HL-60/S4 treated with retinoic acid at 250 ng/mL for 4 days and 3 days (cell line): ENCODE data around the gene P2RX1.

ENCODE experiments used
- in situ Hi-C: fragments of 300-500 bp; cut with MboI; formaldehyde crosslinking; loops from 2 replicates; pipeline ENCODE4 v1.7.0; 2022; ENCODE audit warnings: low sequenced_read_pairs

The P2RX1 gene

GRCh38 chr17:3925684-3926485, 9.6 kb upstream of the P2RX1 start:
- in situ Hi-C loops, result no loop called here

DNA sequence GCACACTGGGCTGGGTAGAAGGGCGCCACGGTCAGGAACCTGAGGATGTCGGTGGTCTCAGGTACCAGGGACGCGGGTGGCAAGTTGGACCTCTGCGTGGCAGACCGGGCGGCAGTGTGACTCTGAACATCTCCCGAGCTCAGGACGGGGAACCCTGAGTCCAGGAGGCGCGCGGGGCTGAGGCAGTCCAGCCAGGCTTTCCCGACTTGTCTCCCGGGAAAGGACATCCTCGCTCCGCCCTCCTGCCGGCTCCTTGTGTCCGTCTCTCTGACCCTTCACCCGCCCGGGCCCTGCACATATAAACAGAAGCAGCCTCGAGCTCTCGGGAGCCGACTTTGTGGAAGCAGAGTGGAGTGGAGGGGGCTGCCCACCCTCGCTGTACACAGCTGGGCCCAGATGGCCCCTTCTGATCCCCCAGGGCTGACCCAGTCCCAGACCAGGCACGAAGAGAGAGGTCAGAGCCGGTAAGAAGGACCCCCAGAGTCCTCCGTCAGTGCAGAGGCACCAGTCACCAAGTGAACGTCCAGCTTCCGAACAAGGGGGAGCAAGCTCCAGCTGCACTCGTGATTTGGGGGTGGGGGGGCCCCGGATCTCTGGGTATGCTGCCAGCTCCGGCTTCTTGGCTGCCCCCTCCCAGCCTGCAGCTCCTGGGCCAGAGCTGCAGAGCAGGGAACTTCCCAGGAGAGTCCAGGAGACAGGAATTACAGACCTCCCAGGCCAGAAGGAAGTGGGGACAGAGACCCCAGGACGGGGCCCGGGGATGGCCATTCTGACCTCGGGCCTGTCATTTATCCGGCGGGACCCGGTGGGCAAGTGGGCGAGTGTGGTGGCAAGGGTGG, 8.5 kb upstream of the P2RX1 start:
- in situ Hi-C loops, result no loop called here

DNA sequence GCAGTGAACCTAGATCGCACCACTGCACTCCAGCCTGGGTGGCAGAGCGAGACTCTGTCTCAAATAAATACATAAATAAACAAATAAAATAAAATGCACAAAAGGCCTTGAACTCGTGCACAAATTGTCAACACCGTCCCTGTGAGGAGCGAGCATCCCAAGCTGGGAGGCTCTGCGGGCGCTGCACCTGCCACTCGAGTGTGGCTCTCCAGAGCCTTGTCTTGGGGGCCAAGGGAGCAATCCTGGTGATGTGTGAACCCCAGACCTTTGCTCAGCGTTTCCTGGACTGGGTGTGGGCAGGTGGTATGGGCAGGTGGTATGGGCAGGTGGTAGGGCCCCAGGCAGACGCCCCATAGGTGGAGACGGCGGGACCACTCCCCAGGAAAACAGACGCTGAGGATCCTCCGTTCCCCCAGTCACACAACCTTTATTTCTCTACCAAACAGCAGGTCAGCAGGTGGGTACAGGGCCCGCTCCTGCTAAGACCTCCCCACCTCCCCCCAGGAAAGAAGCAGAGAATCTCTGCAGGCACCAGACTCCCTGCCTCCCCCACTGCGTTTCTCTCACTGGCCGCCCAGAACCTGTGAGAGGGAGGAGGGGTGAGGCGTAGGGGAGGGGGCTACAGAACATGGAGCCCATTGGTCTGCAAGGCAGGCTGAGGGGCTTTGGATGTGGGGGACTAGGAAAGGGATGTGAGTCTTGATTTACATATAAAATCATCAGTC, 7.4 kb upstream of the P2RX1 start:
- in situ Hi-C loops, result no loop called here

GRCh38 chr17:3922765-3923164, 6.5 kb upstream of the P2RX1 start:
- in situ Hi-C loops, result no loop called here

- in situ Hi-C loops, result no loop called here
These were observed 5.4 kb upstream of the P2RX1 start for GRCh38 chr17:3921502-3922319.

DNA sequence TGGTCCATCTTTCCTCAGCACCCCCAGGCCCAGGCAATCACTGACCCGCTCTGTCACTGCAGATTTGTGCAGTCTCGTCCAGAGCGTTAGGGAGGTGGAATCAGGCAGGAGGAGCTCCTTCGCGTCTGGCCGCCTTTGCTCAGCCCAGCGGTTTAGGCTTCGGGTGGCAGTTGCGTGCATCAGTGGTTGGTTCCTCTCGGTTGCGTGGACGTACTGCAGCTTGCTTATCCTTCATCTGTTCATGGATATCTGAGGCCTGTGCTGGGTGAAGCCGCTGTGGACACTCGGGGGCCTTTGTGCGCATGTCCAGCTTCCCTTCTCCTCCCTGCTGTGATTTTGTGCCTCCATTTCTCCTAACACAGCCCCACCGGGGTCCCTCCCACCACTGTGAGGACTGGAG, 4.7 kb upstream of the P2RX1 start:
- in situ Hi-C loops, result no loop called here

DNA sequence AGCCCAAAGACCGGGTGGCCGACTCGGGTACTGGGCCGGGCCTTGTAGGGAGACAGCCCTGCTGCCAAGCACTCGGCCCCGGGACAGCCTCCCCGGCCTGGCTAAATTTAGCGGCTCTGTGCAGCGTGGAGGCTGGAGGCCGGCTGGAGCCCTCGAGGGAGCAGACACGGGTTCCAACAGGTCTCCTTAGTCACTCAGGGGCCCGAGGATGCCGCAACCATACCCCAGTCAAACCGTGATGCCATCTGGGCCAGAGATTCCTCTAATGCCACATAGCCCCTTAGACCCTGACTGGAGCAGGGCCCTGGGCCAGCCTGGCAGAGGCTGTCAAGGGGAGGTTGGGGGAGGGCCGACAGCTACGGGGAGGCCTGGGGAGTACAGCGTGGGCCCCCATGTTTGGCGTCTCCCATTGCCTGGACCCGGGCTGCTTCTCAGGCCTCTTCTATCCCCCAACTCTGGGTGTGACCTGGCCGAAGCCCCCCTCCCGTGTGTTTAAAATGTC, 2.9 kb upstream of the P2RX1 start:
- in situ Hi-C loops, result no loop called here

GRCh38 chr17:3918372-3919122, 2.3 kb upstream of the P2RX1 start:
- in situ Hi-C loops, result no loop called here

GRCh38 chr17:3917391-3917931, 1.2 kb upstream of the P2RX1 start:
- in situ Hi-C loops, result no loop called here

DNA sequence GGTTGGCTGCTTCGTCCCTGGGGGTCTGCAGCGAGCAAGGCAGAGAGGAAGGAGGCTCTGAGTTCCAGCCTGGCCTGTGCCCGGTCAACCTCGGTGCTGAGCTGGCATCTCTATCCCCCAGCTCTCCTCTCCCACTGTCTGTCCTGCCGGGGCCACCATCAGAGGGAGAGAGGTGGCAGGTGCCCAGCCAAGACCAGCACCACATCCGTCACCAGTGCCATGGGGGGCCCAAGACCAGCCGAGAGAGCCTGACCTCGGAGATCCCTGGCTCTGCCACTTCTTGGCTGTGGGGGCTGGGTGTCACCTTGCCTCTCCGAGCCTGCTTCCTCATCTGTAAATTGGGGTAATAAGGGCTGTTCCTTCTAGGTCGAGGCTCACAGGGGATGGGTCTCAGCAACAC, 560 bp upstream of the P2RX1 start:
- in situ Hi-C loops, result no loop called here

DNA sequence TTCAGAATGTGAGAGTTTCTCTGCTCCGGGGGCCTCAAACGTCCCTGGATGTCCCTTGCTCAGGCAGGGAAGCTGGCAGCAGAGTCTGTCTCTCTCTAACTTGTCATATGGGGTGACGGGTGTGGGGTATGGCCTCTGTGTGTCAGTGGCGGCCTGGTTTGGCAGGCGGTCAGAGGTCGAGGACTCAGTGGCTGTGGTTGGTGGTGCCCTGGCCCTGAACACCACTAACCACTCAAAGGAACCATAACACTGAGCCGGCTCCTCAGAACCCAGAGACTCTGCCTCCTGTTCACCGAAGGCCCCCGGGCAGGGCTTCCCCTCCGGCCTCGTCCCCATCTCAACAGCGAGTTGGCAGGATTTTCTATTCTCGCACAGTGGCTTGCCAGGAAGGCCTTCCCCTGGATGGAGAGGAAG, 677 bp downstream of the P2RX1 start:
- in situ Hi-C loops, result no loop called here

DNA sequence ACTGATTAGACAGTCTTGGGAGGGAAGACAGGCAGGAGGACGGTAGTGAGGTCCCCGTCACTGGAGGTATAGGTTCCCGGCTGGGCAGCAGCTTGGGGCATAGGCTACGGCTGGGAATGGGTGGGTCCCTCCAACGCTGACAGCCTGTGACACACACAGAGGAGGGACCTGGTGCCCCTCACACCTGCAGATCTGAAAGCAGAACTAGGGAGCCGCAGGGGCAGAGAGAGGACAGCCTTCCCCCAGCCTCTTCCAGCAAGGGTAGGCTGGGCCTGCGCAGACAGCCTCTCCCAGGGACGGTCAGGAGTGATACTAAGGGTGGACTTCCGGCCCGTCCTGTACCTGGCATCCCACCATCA, 2.0 kb downstream of the P2RX1 start:
- in situ Hi-C loops, result no loop called here

- in situ Hi-C loops, result no loop called here
These were observed 2.5 kb downstream of the P2RX1 start for GRCh38 chr17:3913531-3914311.

DNA sequence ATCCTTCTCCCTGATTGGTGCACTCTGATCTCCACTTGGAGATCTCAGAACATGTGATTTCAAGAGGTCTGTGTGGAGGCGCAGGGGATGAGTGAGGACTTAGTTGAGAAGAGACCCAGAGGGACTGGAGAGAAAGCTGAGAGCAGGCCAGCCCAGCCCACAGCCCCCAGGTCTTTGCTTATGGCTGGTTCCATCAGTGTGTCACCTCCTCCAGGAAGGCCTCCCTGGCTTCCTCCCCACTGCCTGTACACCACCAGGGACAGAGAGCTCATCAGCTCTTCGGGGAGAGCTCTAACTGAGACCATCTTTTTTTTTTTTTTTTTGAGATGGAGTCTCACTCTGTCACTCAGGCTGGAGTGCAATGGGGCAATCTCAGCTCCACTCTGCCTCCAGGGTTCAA, 3.4 kb downstream of the P2RX1 start:
- in situ Hi-C loops, result no loop called here

GRCh38 chr17:3911271-3912053, 4.8 kb downstream of the P2RX1 start:
- in situ Hi-C loops, result no loop called here

DNA sequence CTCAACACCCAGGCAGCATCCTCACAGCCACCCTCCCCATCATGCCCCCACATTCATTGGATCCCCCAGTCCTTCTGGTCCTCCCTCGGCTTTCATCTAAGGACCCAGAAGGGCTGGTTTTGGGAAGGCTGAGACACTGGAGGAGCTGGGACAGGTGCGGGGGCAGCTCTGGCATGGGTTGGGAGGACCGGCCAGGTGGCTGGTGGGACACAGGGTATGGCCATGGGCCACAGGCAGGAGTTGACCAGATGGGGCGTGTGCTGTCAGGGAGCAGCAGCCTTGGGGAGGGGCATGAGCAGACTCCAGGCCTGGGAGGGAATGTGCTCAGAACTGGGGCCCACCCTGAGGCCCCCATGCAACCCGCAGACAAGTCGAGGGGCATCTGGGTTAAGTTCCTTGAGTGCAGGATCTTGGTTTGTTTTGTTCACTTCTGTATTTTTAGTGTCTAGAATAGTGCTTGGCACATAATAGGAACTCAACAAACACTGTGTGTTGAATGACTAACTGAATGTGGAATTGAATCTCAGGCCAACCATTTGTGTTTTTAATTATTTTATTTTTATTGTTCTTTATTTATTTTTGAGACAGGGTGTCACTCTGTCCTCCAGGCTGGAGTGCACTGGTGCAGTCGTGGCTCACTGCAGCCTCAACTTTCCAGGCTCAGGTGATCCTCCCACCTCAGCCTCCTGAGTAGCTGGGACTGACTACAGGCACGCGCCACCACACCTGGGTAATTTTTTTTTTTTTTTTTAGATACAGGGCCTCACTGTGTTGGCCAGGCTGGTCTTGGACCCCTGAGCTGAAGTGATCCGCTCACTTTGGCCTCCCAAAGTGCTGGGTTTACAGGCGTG, 5.6 kb downstream of the P2RX1 start:
- in situ Hi-C loops, result no loop called here

DNA sequence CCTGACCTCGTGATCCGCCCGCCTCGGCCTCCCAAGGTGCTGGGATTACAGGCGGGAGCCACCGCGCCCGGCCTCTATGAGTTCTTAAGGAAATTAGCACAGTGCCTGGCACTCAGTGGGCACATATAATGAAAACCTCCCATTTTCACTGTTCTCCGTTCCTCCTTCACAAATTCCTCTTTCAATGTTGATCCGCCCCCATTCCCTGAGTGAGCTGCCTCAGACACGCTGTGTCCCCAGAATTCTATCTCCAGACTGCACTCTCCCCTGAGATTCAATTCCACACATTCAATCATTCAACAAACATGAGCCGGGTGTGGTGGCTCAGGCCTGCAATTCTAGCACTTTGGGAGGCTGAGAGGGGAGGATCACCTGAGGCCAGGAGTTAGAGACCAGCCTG, 7.0 kb downstream of the P2RX1 start:
- in situ Hi-C loops, result no loop called here
